NCI-H748 treated with DMSO at 0.1 percent for 48 hours (cell line): ENCODE measurements around the gene CNTN5.
"Not testable (repeated sequence)": the region's sequence is repeated elsewhere in the genome, so short reads cannot be mapped to it uniquely, and the experiment has no call there.

Source experiments
- DNase-seq: peaks from one replicate; lab custom pipeline; 2025; lab: John Stamatoyannopoulos, UW

The CNTN5 gene

GRCh38 chr11:99759787-99760186, 739.0 kb downstream of the CNTN5 start:
- DNase-seq, result no peak

- DNase-seq, result no peak
Measured at GRCh38 chr11:99766811-99767210, 746.1 kb downstream of the CNTN5 start.

- no peak for DNase-seq
Measured at GRCh38 chr11:99773646-99774045, 752.9 kb downstream of the CNTN5 start.

GRCh38 chr11:99781074-99781473, 760.3 kb downstream of the CNTN5 start:
- no peak for DNase-seq

GRCh38 chr11:99791354-99791753, 770.6 kb downstream of the CNTN5 start:
- no peak for DNase-seq

- DNase-seq, result no peak
Measured at GRCh38 chr11:99795999-99796398, 775.2 kb downstream of the CNTN5 start.

- DNase-seq, result no peak
Measured at GRCh38 chr11:99803501-99803900, 782.8 kb downstream of the CNTN5 start.

- no peak for DNase-seq
Measured at GRCh38 chr11:99812516-99812915, 791.8 kb downstream of the CNTN5 start.

- no peak for DNase-seq
Measured at GRCh38 chr11:99814021-99814420, 793.3 kb downstream of the CNTN5 start.

- no peak for DNase-seq
Measured at GRCh38 chr11:99814738-99815137, 794.0 kb downstream of the CNTN5 start.

- no peak for DNase-seq
Measured at GRCh38 chr11:99818991-99819390, 798.2 kb downstream of the CNTN5 start.

- no peak for DNase-seq
Measured at GRCh38 chr11:99822846-99823565, 802.3 kb downstream of the CNTN5 start.

GRCh38 chr11:99836739-99837138, 816.0 kb downstream of the CNTN5 start:
- DNase-seq, result not testable (repeated sequence)

- DNase-seq, result no peak
Measured at GRCh38 chr11:99841885-99842284, 821.1 kb downstream of the CNTN5 start.

GRCh38 chr11:99865951-99866350, 845.2 kb downstream of the CNTN5 start:
- no peak for DNase-seq

- no peak for DNase-seq
Measured at GRCh38 chr11:99881610-99882009, 860.9 kb downstream of the CNTN5 start.

GRCh38 chr11:99884750-99885149, 864.0 kb downstream of the CNTN5 start:
- DNase-seq, result no peak

GRCh38 chr11:99887481-99887880, 866.7 kb downstream of the CNTN5 start:
- DNase-seq, result no peak

GRCh38 chr11:99893811-99894210, 873.1 kb downstream of the CNTN5 start:
- peak; percentile 10 for DNase-seq

- no peak for DNase-seq
Measured at GRCh38 chr11:99901175-99901574, 880.4 kb downstream of the CNTN5 start.

- no peak for DNase-seq
Measured at GRCh38 chr11:99911116-99911515, 890.4 kb downstream of the CNTN5 start.

- DNase-seq, result no peak
Measured at GRCh38 chr11:99916078-99916477, 895.3 kb downstream of the CNTN5 start.

GRCh38 chr11:99918761-99919160, 898.0 kb downstream of the CNTN5 start:
- DNase-seq, result no peak

GRCh38 chr11:99920956-99921355, 900.2 kb downstream of the CNTN5 start:
- DNase-seq, result no peak
